GM11168 (cell line): ENCODE measurements around the gene S1PR2.

ENCODE experiments used
- in situ Hi-C: fragments of 300-500 bp; cut with MboI; formaldehyde crosslinking; loops from one replicate; pipeline ENCODE4 v1.12.0; 2022; ENCODE audit warnings: low sequenced_read_pairs; ENCODE audit not compliant: unreplicated experiment

The S1PR2 gene

GRCh38 chr19:10230861-10231611 lies at the start of gene S1PR2:
TSS of gene S1PR2 (minus strand) at chr19:10231331. CDS start at chr19:10224905, 6,426 bp downstream.
- in situ Hi-C loops: loop anchor here (25.0 kb wide), 1 partner anchor 294 kb away; the partner anchor contains the start of gene OLFM2

- in situ Hi-C loops: no loop called here
These were observed 48.8 kb upstream of the S1PR2 start for GRCh38 chr19:10279737-10280442.

- in situ Hi-C loops: no loop called here
These were observed 47.8 kb upstream of the S1PR2 start for GRCh38 chr19:10278935-10279334.

- in situ Hi-C loops: no loop called here
These were observed 46.9 kb upstream of the S1PR2 start for GRCh38 chr19:10277795-10278589.

- in situ Hi-C loops: loop anchor here (5.0 kb wide), 1 partner anchor 113 kb away; no protein-coding TSS in a partner anchor
These were observed 43.5 kb upstream of the S1PR2 start for GRCh38 chr19:10274589-10274988.

- in situ Hi-C loops: loop anchor here (5.0 kb wide), 1 partner anchor 116 kb away; no protein-coding TSS in a partner anchor
These were observed 40.5 kb upstream of the S1PR2 start for GRCh38 chr19:10271543-10272086.

GRCh38 chr19:10270616-10271394 lies 39.7 kb upstream of the S1PR2 start, which contains the start of gene ICAM1:
TSS of gene ICAM1 (plus strand) at chr19:10271120. CDS start at chr19:10271160, 40 bp downstream.
- in situ Hi-C loops: loop anchor here (5.0 kb wide), 1 partner anchor 116 kb away; no protein-coding TSS in a partner anchor

GRCh38 chr19:10270180-10270615 lies 39.1 kb upstream of the S1PR2 start:
- in situ Hi-C loops: loop anchor here (5.0 kb wide), 1 partner anchor 117 kb away; no protein-coding TSS in a partner anchor

GRCh38 chr19:10269333-10270179 lies 38.4 kb upstream of the S1PR2 start:
- in situ Hi-C loops: loop anchor here (5.0 kb wide), 2 partner anchors 38 to 118 kb away; partner anchors contain the start of gene ZGLP1

GRCh38 chr19:10268071-10268470 lies 36.9 kb upstream of the S1PR2 start:
- in situ Hi-C loops: loop anchor here (5.0 kb wide), 1 partner anchor 39 kb away; the partner anchor contains the start of gene ZGLP1

- in situ Hi-C loops: loop anchor here (5.0 kb wide), 1 partner anchor 41 kb away; the partner anchor contains the start of gene ZGLP1
These were observed 35.6 kb upstream of the S1PR2 start for GRCh38 chr19:10266706-10267105.

GRCh38 chr19:10262771-10263170 lies 31.6 kb upstream of the S1PR2 start:
- in situ Hi-C loops: no loop called here

GRCh38 chr19:10260141-10260584 lies 29.0 kb upstream of the S1PR2 start:
- in situ Hi-C loops: no loop called here

- in situ Hi-C loops: no loop called here
These were observed 28.2 kb upstream of the S1PR2 start for GRCh38 chr19:10259162-10259905.

- in situ Hi-C loops: no loop called here
These were observed 27.1 kb upstream of the S1PR2 start for GRCh38 chr19:10258080-10258710.

- in situ Hi-C loops: no loop called here
These were observed 26.0 kb upstream of the S1PR2 start for GRCh38 chr19:10256970-10257615.
